Progenitor cell of endocrine pancreas (in vitro differentiated cells): ENCODE results near the gene SOX6. TPM values are rescaled to one million over a fixed set of nuclear protein-coding genes. Genes with fewer than 3 reads are reported as not detected.

Experiments
- DNase-seq: peaks from one replicate; pipeline ENCODE4 v3.0.0; 2021; ENCODE audit warnings: low spot score; ENCODE audit not compliant: unreplicated experiment
- H3K27ac Mint-ChIP-seq: 2 replicates; pipeline ENCODE4 v1.8.0; 2021; ENCODE audit warnings: mild to moderate bottlenecking, moderate library complexity, mixed read lengths
- H3K27me3 Mint-ChIP-seq: 2 replicates; pipeline ENCODE4 v1.8.0; 2021; ENCODE audit warnings: mixed read lengths
- H3K36me3 Mint-ChIP-seq: 2 replicates; pipeline ENCODE4 v1.8.0; 2022; ENCODE audit warnings: mixed read lengths; ENCODE audit not compliant: insufficient read depth
- H3K4me1 Mint-ChIP-seq: 2 replicates; pipeline ENCODE4 v1.8.0; 2021; ENCODE audit warnings: low read depth, mixed read lengths
- H3K4me3 Mint-ChIP-seq: 2 replicates; pipeline ENCODE4 v1.8.0; 2021; ENCODE audit warnings: low read depth, mild to moderate bottlenecking, moderate library complexity, mixed read lengths
- H3K9me3 Mint-ChIP-seq: 2 replicates; pipeline ENCODE4 v1.8.0; 2021; ENCODE audit warnings: low read depth, mixed read lengths
- CTCF ChIP-seq: fragments of 200-600 bp; sonication (generic); IDR thresholded peaks from one replicate; pipeline ENCODE4 v1.5.0; 2021; ENCODE audit warnings: antibody characterized with exemption, mild to moderate bottlenecking; ENCODE audit not compliant: unreplicated experiment
- total RNA-seq: library from RNA; stranded (reverse); gene quantifications from 2 replicates; pipeline ENCODE4 v1.2.1, GENCODE V29; 2021

Gene SOX6
- total RNA-seq, 1 donor from 2014 or later: 34.9 TPM

- peaks cover 6% of the 10 kb centered on the region for H3K36me3 Mint-ChIP-seq
Observed at GRCh38 chr11:15976433-15977045, 379.8 kb downstream of the SOX6 start.

GRCh38 chr11:15975742-15976141, 380.6 kb downstream of the SOX6 start:
- no peak for DNase-seq
- TF ChIP-seq CTCF: no peak
- H3K4me1 Mint-ChIP-seq: no peaks in the 10 kb centered on the region
- peaks cover 6% of the 10 kb centered on the region for H3K36me3 Mint-ChIP-seq
- H3K4me3 Mint-ChIP-seq: no peak overlapping the region
- no peaks in the 10 kb centered on the region for H3K27me3 Mint-ChIP-seq
- H3K27ac Mint-ChIP-seq: no peak overlapping the region
- H3K9me3 Mint-ChIP-seq: no peaks in the 10 kb centered on the region

More at GRCh38 chr11:15976433-15977045, 379.8 kb downstream of the SOX6 start:
- Mint-ChIP-seq H3K27ac (no peak overlapping the region), H3K9me3 (no peaks in the 10 kb centered on the region), H3K27me3 (no peaks in the 10 kb centered on the region), H3K4me1 (no peaks in the 10 kb centered on the region), H3K4me3 (no peak overlapping the region)
- no peak for DNase-seq
- TF ChIP-seq CTCF: no peak

GRCh38 chr11:15972838-15973237, 383.5 kb downstream of the SOX6 start:
- TF ChIP-seq CTCF: no peak
- Mint-ChIP-seq H3K27ac (no peak overlapping the region), H3K9me3 (no peaks in the 10 kb centered on the region), H3K36me3 (peaks cover 7% of the 10 kb centered on the region), H3K4me3 (no peak overlapping the region), H3K27me3 (no peaks in the 10 kb centered on the region), H3K4me1 (peaks cover 21% of the 10 kb centered on the region)
- DNase-seq: no peak

GRCh38 chr11:15971215-15971546, 385.2 kb downstream of the SOX6 start:
- Mint-ChIP-seq H3K4me1 (peaks cover 30% of the 10 kb centered on the region), H3K4me3 (no peak overlapping the region), H3K36me3 (peaks cover 7% of the 10 kb centered on the region), H3K27ac (peak overlapping the region; percentile 1), H3K27me3 (no peaks in the 10 kb centered on the region), H3K9me3 (no peaks in the 10 kb centered on the region)
- no peak for TF ChIP-seq CTCF
- no peak for DNase-seq

- H3K4me3 Mint-ChIP-seq: no peak overlapping the region
- no peak overlapping the region for H3K27ac Mint-ChIP-seq
- H3K36me3 Mint-ChIP-seq: peaks cover 7% of the 10 kb centered on the region
- H3K27me3 Mint-ChIP-seq: no peaks in the 10 kb centered on the region
- DNase-seq: no peak
- H3K9me3 Mint-ChIP-seq: no peaks in the 10 kb centered on the region
- H3K4me1 Mint-ChIP-seq: peaks cover 34% of the 10 kb centered on the region
- TF ChIP-seq CTCF: no peak
Observed at GRCh38 chr11:15970506-15971214, 385.7 kb downstream of the SOX6 start.
